HepG2 (cell line): ENCODE results near the gene TJP1. TPM values are rescaled to one million over a fixed set of nuclear protein-coding genes. Genes with fewer than 3 reads are reported as not detected.

Source experiments
- CBX2 ChIP-seq, 2 experiments: fragments of 200-600 bp in 1 of 2; sonication (generic); formaldehyde crosslinking in 1 of 2; IDR thresholded peaks; 2 replicates each; pipeline versions ENCODE4 v1.7.0 to v1.8.1; 2018 to 2022; ENCODE audit warnings: low read depth in 2 of 2, low read length in 1 of 2, mild to moderate bottlenecking in 1 of 2, missing genetic modification reagents in 1 of 2
- FOXK1 ChIP-seq: sonication (generic); formaldehyde crosslinking; IDR thresholded peaks from 2 replicates; pipeline ENCODE4 v1.4.0; 2020; ENCODE audit warnings: low read depth, missing genetic modification reagents, borderline replicate concordance
- HMGXB4 ChIP-seq, 2 experiments: sonication (generic) in 1 of 2; formaldehyde crosslinking in 1 of 2; IDR thresholded peaks; 2 replicates each; pipeline versions ENCODE4 v1.4.0 to v1.6.1; 2018 to 2020; ENCODE audit warnings: missing genetic modification reagents in 2 of 2, borderline replicate concordance in 1 of 2, low read depth in 1 of 2, mild to moderate bottlenecking in 1 of 2, missing biosample characterization in 1 of 2
- KLF9 ChIP-seq: IDR thresholded peaks from 2 replicates; pipeline ENCODE4 v1.6.1; 2016; ENCODE audit warnings: low read depth
- MAFF ChIP-seq: IDR thresholded peaks from 2 replicates; pipeline ENCODE4 v1.6.1; 2011; ENCODE audit warnings: low read depth, low read length, improper control_type of control experiment
- MYPOP ChIP-seq: sonication (generic); formaldehyde crosslinking; IDR thresholded peaks from 2 replicates; pipeline ENCODE4 v1.8.1; 2023; ENCODE audit warnings: mild to moderate bottlenecking, moderate library complexity, missing genetic modification reagents
- NFYC ChIP-seq: IDR thresholded peaks from 2 replicates; pipeline ENCODE4 v1.6.1; 2016; ENCODE audit warnings: missing genetic modification reagents, missing compliant biosample characterization
- PHF21A ChIP-seq: sonication (generic); formaldehyde crosslinking; IDR thresholded peaks from 2 replicates; pipeline ENCODE4 v1.5.0; 2020; ENCODE audit warnings: mild to moderate bottlenecking, missing genetic modification reagents
- RFXAP ChIP-seq: sonication (generic); formaldehyde crosslinking; IDR thresholded peaks from 2 replicates; pipeline ENCODE4 v1.4.0; 2020; ENCODE audit warnings: missing genetic modification reagents, borderline replicate concordance
- SKI ChIP-seq: fragments of 450-650 bp; IDR thresholded peaks from one replicate; pipeline ENCODE4 v1.6.1; 2018; ENCODE audit warnings: mild to moderate bottlenecking; ENCODE audit not compliant: partially characterized antibody
- THRA ChIP-seq: sonication (generic); formaldehyde crosslinking; IDR thresholded peaks from 2 replicates; pipeline ENCODE4 v1.4.0; 2020; ENCODE audit warnings: missing genetic modification reagents, borderline replicate concordance
- ZFP37 ChIP-seq: sonication (generic); formaldehyde crosslinking; IDR thresholded peaks from 2 replicates; pipeline ENCODE4 v1.4.0; 2020; ENCODE audit warnings: missing genetic modification reagents, borderline replicate concordance
- ZNF121 ChIP-seq: sonication (generic); formaldehyde crosslinking; IDR thresholded peaks from 2 replicates; pipeline ENCODE4 v1.5.0; 2020; ENCODE audit warnings: mild to moderate bottlenecking, missing genetic modification reagents
- ZNF232 ChIP-seq: sonication (generic); formaldehyde crosslinking; IDR thresholded peaks from 2 replicates; pipeline ENCODE4 v1.4.0; 2020; ENCODE audit warnings: missing genetic modification reagents, borderline replicate concordance
- ZNF614 ChIP-seq: IDR thresholded peaks from 2 replicates; pipeline ENCODE4 v1.6.1; 2018; ENCODE audit warnings: missing biosample characterization, missing genetic modification reagents, inconsistent platforms, borderline replicate concordance
- ZNF768 ChIP-seq: sonication (generic); formaldehyde crosslinking; IDR thresholded peaks from 2 replicates; pipeline ENCODE4 v1.4.0; 2020; ENCODE audit warnings: missing genetic modification reagents
- ZNF770 ChIP-seq: sonication (generic); formaldehyde crosslinking; IDR thresholded peaks from 2 replicates; pipeline ENCODE4 v1.5.0; 2020; ENCODE audit warnings: mild to moderate bottlenecking, missing genetic modification reagents
- polyA plus RNA-seq, 8 experiments: library from polyadenylated mRNA; depleted of rRNA in 3 of 8; stranded (reverse) in 7 of 8; unstranded in 1 of 8; fragments of >200 nt; fragmentation: Illumina TruSeq in 4 of 8; extraction: Trizol in 4 of 8; gene quantifications; 2 replicates each; pipeline versions ENCODE4 v1.2.1 to v1.2.3, GENCODE V29; 2011 to 2016; ENCODE audit warnings: low read depth in 4 of 8, missing spikeins in 1 of 8, mixed read lengths in 1 of 8; ENCODE audit not compliant: insufficient read depth in 1 of 8
- total RNA-seq, 5 experiments: library from RNA; depleted of rRNA; stranded (reverse); fragments of >200 nt; fragmentation: Illumina TruSeq; extraction: Trizol; gene quantifications; 2 replicates each; pipeline ENCODE4 v1.2.3, GENCODE V29; 2016; ENCODE audit warnings: low read depth in 1 of 5

The TJP1 gene
- total and polyA plus RNA-seq, 2 of the 13 experiments (the other 11 are each of a cell fraction or from before 2014, with no cell fraction given), result 25.9 to 27.1 TPM

GRCh38 chr15:29668120-29668602, 154.1 kb downstream of the TJP1 start (continued):
- peak; percentile 57 to 75 for TF ChIP-seq HMGXB4 (CRISPR knock-in tag; IDR thresholded peaks at IDR 0.05; ENCODE audit: borderline replicate concordance in 1 of 2, low read depth in 1 of 2)
- TF ChIP-seq ZNF770 (CRISPR knock-in tag), result peak; percentile 95
- peak; percentile 54; the same call in 1 of the 2 replicates for TF ChIP-seq RFXAP (CRISPR knock-in tag)
- 0 out of 2 replicates have a peak, but pooled peaks have one; percentile 31 for TF ChIP-seq ZNF614
- TF ChIP-seq CBX2 (IDR thresholded peaks at IDR 0.05; ENCODE audit: low read depth, low read length), result no peak
- no peak for TF ChIP-seq CBX2 (CRISPR knock-in tag; IDR thresholded peaks at IDR 0.05; ENCODE audit: low read depth)
- TF ChIP-seq ZFP37 (CRISPR knock-in tag), result no peak
- TF ChIP-seq FOXK1 (CRISPR knock-in tag), result peak; percentile 15; the same call in 1 of the 2 replicates
- peak; percentile 56; the same call in 1 of the 2 replicates for TF ChIP-seq PHF21A (CRISPR knock-in tag)
- TF ChIP-seq NFYC, result peak; percentile 61
- no peak for TF ChIP-seq ZNF768 (CRISPR knock-in tag)
- 0 out of 2 replicates have a peak, but pooled peaks have one; percentile 48 for TF ChIP-seq ZNF121 (CRISPR knock-in tag)
- 0 out of 2 replicates have a peak, but pooled peaks have one; percentile 4 for TF ChIP-seq MAFF
- no peak for TF ChIP-seq ZNF232 (CRISPR knock-in tag)
- peak; percentile 33; the same call in 1 of the 2 replicates for TF ChIP-seq THRA
- TF ChIP-seq KLF9 (CRISPR knock-in tag), result no peak
- peak; percentile 29 for TF ChIP-seq SKI
- TF ChIP-seq MYPOP (CRISPR knock-in tag), result 0 out of 2 replicates have a peak, but pooled peaks have one; percentile 21
